MCF 10A (cell line): Measurements from ENCODE around the gene MOB3B. TPM values are rescaled to one million over a fixed set of nuclear protein-coding genes. Genes with fewer than 3 reads are reported as not detected.

Experiments
- BruUV-seq: library from RNA; stranded (reverse); fragments of 400-500 nt; replicated peaks from 2 replicates; lab custom pipeline; 2021; lab: Mats Ljungman, UMichigan
- CTCF ChIA-PET: fragments of 300-600 bp; sonication (Branson Sonifier 250); formaldehyde crosslinking; extraction: SDS; loops from one replicate; lab custom pipeline; 2021; ENCODE audit warnings: antibody characterized with exemption, inconsistent platforms; lab: Yijun Ruan, JAX
- POLR2A ChIA-PET: fragments of 300-600, 350-650 bp; sonication (Branson Sonifier 250); formaldehyde crosslinking; extraction: SDS; loops from one replicate; lab custom pipeline; 2020; ENCODE audit warnings: antibody characterized with exemption, inconsistent platforms; lab: Yijun Ruan, JAX
- DNase-seq: peaks from one replicate; pipeline ENCODE4 v3.0.0-alpha.2; 2018; ENCODE audit not compliant: unreplicated experiment
- H3K27ac Mint-ChIP-seq: one replicate; pipeline ENCODE4 v1.8.0; 2022; ENCODE audit warnings: mild to moderate bottlenecking, low read depth, mixed read lengths; ENCODE audit not compliant: unreplicated experiment
- H3K27me3 Mint-ChIP-seq: one replicate; pipeline ENCODE4 v1.8.0; 2022; ENCODE audit warnings: mixed read lengths; ENCODE audit not compliant: insufficient read depth, unreplicated experiment
- H3K36me3 Mint-ChIP-seq: one replicate; pipeline ENCODE4 v1.8.0; 2022; ENCODE audit warnings: mild to moderate bottlenecking, moderate library complexity, mixed read lengths; ENCODE audit not compliant: insufficient read depth, unreplicated experiment
- H3K4me1 Mint-ChIP-seq: one replicate; pipeline ENCODE4 v1.8.0; 2022; ENCODE audit warnings: mixed read lengths; ENCODE audit not compliant: insufficient read depth, unreplicated experiment
- H3K4me3 Mint-ChIP-seq: one replicate; pipeline ENCODE4 v1.8.0; 2022; ENCODE audit warnings: mild to moderate bottlenecking, moderate library complexity, mixed read lengths; ENCODE audit not compliant: unreplicated experiment
- H3K9me3 Mint-ChIP-seq: one replicate; pipeline ENCODE4 v1.8.0; 2022; ENCODE audit warnings: mixed read lengths; ENCODE audit not compliant: unreplicated experiment
- intact Hi-C: fragments of 100-400 bp; cut with micrococcal nuclease; formaldehyde crosslinking; loops from 2 replicates; pipeline ENCODE4 v1.14.1; 2022
- total RNA-seq: library from RNA; stranded (reverse); gene quantifications from 2 replicates; pipeline ENCODE4 v1.2.3, GENCODE V29; 2022
- TF ChIP-seq, protein P1 (sequence below): fragments of 200-600 bp; IDR thresholded peaks from one replicate; pipeline ENCODE4 v1.8.0; 2022; ENCODE audit warnings: antibody characterized with exemption, mild to moderate bottlenecking; ENCODE audit not compliant: unreplicated experiment

The MOB3B gene
- total RNA-seq, 1 experiment from 2014 or later = 3.7 TPM

DNA sequence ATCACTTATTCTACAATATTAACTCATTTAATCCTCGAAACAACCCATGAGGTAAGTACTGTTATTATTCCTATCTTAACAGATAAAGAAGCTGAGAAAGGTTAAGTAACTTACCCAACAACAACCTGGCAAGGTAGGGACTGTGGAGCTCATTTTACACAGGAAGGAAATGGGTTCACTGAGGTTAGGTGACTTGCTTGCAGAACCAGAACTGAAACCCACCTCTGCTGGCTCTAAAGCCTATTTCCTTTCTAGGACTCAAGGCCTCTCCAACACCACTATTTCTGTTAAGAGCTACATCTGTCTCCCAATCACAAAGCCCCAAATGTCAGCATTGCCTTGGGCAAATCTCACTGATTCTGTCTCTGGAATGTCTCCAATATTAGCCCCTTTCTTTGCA is 44.5 kb downstream of the MOB3B start:
- Mint-ChIP-seq H3K27me3 (no peaks in the 10 kb centered on the region), H3K9me3 (no peaks in the 10 kb centered on the region), H3K4me1 (no peaks in the 10 kb centered on the region), H3K4me3 (no peak overlapping the region), H3K36me3 (no peaks in the 10 kb centered on the region), H3K27ac (no peak overlapping the region)
- ChIA-PET POLR2A (interaction anchor here (0.8 to 1.4 kb wide), 2 partner anchors 22 to 99 kb away, joined by 3 to 6 read pairs; no protein-coding TSS in a partner anchor), CTCF (interaction anchor here (0.6 to 1.0 kb wide), 3 partner anchors 10 to 425 kb away, joined by 3 read pairs; no protein-coding TSS in a partner anchor)
- TF ChIP-seq, protein P1, sequence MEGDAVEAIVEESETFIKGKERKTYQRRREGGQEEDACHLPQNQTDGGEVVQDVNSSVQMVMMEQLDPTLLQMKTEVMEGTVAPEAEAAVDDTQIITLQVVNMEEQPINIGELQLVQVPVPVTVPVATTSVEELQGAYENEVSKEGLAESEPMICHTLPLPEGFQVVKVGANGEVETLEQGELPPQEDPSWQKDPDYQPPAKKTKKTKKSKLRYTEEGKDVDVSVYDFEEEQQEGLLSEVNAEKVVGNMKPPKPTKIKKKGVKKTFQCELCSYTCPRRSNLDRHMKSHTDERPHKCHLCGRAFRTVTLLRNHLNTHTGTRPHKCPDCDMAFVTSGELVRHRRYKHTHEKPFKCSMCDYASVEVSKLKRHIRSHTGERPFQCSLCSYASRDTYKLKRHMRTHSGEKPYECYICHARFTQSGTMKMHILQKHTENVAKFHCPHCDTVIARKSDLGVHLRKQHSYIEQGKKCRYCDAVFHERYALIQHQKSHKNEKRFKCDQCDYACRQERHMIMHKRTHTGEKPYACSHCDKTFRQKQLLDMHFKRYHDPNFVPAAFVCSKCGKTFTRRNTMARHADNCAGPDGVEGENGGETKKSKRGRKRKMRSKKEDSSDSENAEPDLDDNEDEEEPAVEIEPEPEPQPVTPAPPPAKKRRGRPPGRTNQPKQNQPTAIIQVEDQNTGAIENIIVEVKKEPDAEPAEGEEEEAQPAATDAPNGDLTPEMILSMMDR = no peak
- intact Hi-C loops = no loop called here
- BruUV-seq = no TSS peak
- no peak for DNase-seq

GRCh38 chr9:27483576-27483975 is 46.0 kb downstream of the MOB3B start:
- Mint-ChIP-seq H3K4me1 (no peaks in the 10 kb centered on the region), H3K27me3 (no peaks in the 10 kb centered on the region), H3K4me3 (no peak overlapping the region), H3K36me3 (no peaks in the 10 kb centered on the region), H3K9me3 (peaks cover 5% of the 10 kb centered on the region), H3K27ac (no peak overlapping the region)
- intact Hi-C loops = no loop called here
- CTCF ChIA-PET = interaction anchor here (1.1 kb wide), 2 partner anchors 47 to 167 kb away, joined by 3 to 4 read pairs; no protein-coding TSS in a partner anchor
- TF ChIP-seq, protein P1 = no peak
- no TSS peak for BruUV-seq
- DNase-seq = no peak
- POLR2A ChIA-PET = interaction anchor here (0.8 to 1.0 kb wide), 2 partner anchors 16 to 60 kb away, joined by 3 read pairs; no protein-coding TSS in a partner anchor

DNA sequence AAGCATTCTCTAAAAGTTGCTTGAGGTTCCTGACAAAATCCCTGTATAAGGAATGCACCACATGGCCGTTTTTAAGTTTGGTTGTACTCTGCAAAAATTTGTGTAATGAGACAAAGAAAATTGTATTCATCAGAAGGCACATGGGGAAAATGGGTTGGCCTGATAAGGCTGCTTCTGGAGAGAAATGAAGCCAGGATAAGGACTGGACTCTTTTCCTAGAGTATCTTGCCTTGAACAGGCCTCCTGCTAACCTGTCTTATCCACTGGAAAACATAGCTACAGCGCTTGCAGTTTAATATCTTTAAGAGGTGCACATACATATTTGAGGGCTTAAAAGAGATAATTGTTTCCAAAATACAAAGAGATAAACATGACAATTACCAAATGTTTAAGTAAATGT is 46.9 kb downstream of the MOB3B start:
- Mint-ChIP-seq H3K27ac (no peak overlapping the region), H3K36me3 (no peaks in the 10 kb centered on the region), H3K27me3 (no peaks in the 10 kb centered on the region), H3K9me3 (peaks cover 10% of the 10 kb centered on the region), H3K4me3 (no peak overlapping the region), H3K4me1 (no peaks in the 10 kb centered on the region)
- intact Hi-C loops = no loop called here
- no peak for DNase-seq
- BruUV-seq = no TSS peak
- CTCF ChIA-PET = no interaction called here
- POLR2A ChIA-PET = interaction anchor here (1.0 kb wide), 1 partner anchor 16 kb away, joined by 3 read pairs; no protein-coding TSS in a partner anchor
- TF ChIP-seq, protein P1 = no peak

- peaks cover 10% of the 10 kb centered on the region for H3K9me3 Mint-ChIP-seq
- DNase-seq = no peak
- POLR2A ChIA-PET = no interaction called here
- no TSS peak for BruUV-seq
- CTCF ChIA-PET = interaction anchor here (0.6 kb wide), 1 partner anchor 145 kb away, joined by 3 read pairs; no protein-coding TSS in a partner anchor
- TF ChIP-seq, protein P1 = no peak
- H3K4me3 Mint-ChIP-seq = no peak overlapping the region
- no peaks in the 10 kb centered on the region for H3K4me1 Mint-ChIP-seq
- no peak overlapping the region for H3K27ac Mint-ChIP-seq
- peaks cover 7% of the 10 kb centered on the region for H3K36me3 Mint-ChIP-seq
- H3K27me3 Mint-ChIP-seq = no peaks in the 10 kb centered on the region
- intact Hi-C loops = no loop called here
Measured at GRCh38 chr9:27478322-27478721, 51.3 kb downstream of the MOB3B start.
